ACHN (cell line): Measurements from ENCODE around the gene TICRR.
A peak's percentile ranks its signal among the peaks of the same experiment; 100 is the strongest.
"Not testable (repeated sequence)": the region's sequence is repeated elsewhere in the genome, so short reads cannot be mapped to it uniquely, and the experiment has no call there.

Experiments
- DNase-seq: peaks from one replicate; pipeline ENCODE4 v3.0.0-alpha.2; 2015
- in situ Hi-C: cut with HindIII; loops from 2 replicates; pipeline ENCODE4 v1.10.0; 2017; ENCODE audit warnings: low sequenced_read_pairs, low pct_ligation_motif_present, low pct_unique_long_range_greater_than_20kb

Gene TICRR

GRCh38 chr15:89556413-89557262 lies 18.6 kb upstream of the TICRR start:
- in situ Hi-C loops = no loop called here
- peak; percentile 69 for DNase-seq

DNA sequence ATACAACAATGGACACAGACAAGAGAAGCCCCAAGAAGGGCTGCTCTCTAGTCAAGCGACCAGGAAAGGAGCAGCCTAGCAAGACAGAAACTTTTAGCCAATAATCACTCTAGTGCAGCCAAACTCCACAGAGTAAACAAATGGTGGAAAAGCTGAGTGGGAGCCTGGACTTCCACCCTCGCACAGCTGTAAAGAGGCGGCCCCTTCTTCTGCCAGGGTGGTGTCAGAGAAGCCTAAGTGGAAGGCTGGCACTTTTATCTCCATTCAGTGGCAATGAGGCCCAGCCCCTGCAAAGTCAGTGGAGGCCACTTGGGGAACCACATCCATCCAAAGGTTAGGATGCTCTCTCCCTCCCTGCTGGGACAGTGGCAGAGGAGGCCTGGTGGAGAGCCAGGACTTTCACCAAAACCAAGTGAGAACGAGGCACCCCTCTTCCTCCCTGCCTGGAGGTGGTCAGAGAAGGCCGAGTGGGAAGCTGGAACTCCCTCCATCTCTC lies 15.5 kb upstream of the TICRR start:
- no peak for DNase-seq
- in situ Hi-C loops = no loop called here

GRCh38 chr15:89566181-89566580 lies 9.1 kb upstream of the TICRR start:
- DNase-seq = no peak
- in situ Hi-C loops = no loop called here

- DNase-seq = no peak
- in situ Hi-C loops = no loop called here
Observed at GRCh38 chr15:89566621-89567294, 8.5 kb upstream of the TICRR start.

- in situ Hi-C loops = no loop called here
- peak; percentile 4 for DNase-seq
Observed at GRCh38 chr15:89569090-89569745, 6.1 kb upstream of the TICRR start.

GRCh38 chr15:89575656-89576416 lies 567 bp downstream of the TICRR start:
- in situ Hi-C loops = no loop called here
- DNase-seq = no peak

DNA sequence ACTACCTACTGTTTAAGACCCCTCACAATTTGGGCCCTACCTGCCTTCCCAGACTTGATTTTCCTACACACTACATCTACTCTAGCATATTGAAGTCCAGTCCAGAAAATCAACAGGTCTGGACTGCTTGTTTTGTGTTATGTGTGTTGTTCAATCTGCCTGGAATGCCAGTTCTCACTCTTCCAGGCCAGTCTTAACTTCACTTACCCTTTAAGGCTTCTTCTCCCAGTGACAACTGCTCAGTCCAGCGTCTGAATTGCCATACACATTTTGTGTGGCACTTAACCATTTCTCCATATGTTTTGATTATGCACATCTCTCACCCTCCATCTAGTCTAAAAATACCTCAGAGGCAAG lies 1.1 kb downstream of the TICRR start:
- in situ Hi-C loops = no loop called here
- DNase-seq = peak; percentile 10

DNA sequence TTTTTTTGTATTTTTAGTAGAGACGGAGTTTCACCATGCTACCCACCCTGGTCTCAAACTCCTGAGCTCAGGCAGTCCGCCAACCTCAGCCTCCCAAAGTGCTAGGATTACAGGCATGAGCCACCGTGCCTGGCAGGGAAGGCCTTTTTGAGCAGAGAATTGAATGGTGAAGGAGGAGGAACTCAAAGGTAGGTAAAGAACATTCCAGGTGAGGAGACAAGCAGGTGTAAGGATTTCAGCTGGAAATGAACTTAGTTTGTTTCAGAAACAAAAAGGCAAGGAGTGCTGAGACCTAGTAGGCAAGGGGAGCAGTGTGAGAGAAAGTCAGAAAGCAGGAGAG lies 2.5 kb downstream of the TICRR start:
- in situ Hi-C loops = no loop called here
- DNase-seq = no peak

DNA sequence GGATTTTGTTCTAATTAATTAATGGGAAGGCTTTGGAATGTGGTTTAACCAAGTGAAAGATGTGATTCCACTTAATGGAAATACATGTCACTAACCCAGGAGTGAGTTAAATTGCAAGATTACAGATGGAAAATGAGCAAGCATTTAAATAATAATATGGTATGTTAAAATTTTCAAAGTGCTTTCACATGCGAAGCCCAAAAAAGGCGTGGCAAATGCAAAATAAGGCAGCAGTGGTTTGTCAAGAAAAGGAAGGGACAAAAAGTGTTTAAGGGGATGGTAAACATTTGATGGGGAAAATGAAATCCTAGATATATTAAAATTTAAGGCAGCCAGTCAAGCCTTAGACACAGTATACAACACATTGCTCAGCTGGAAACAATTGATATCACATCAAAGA lies 2.9 kb downstream of the TICRR start:
- DNase-seq = no peak
- in situ Hi-C loops = no loop called here

DNA sequence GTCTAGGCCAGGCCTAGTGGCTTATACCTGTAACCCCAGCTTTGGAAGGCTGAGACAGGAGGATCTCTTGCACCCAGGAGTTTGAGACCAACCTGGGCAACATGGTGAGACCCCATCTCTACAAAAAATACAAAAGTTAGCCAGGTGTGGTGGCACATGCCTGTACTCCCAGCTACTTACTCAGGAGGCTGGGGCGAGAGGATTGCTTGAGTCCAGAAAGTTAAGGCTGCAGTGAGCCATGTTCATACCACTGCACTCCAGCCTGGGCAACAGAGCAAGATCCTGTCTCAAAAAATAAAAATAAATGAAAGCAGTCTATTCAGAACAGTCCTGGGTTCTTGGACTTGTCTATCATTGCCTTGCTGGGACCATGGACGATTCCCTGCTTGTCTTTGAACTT lies 5.5 kb downstream of the TICRR start:
- in situ Hi-C loops, DNase-seq: not testable (repeated sequence)

- in situ Hi-C loops = no loop called here
- DNase-seq = no peak
Observed at GRCh38 chr15:89586651-89587050, 11.4 kb downstream of the TICRR start.

GRCh38 chr15:89587955-89588354 lies 12.7 kb downstream of the TICRR start:
- in situ Hi-C loops = no loop called here
- no peak for DNase-seq

- no peak for DNase-seq
- in situ Hi-C loops = no loop called here
Observed at GRCh38 chr15:89591834-89592233, 16.6 kb downstream of the TICRR start.

- in situ Hi-C loops = no loop called here
- no peak for DNase-seq
Observed at GRCh38 chr15:89593018-89593417, 17.7 kb downstream of the TICRR start.

DNA sequence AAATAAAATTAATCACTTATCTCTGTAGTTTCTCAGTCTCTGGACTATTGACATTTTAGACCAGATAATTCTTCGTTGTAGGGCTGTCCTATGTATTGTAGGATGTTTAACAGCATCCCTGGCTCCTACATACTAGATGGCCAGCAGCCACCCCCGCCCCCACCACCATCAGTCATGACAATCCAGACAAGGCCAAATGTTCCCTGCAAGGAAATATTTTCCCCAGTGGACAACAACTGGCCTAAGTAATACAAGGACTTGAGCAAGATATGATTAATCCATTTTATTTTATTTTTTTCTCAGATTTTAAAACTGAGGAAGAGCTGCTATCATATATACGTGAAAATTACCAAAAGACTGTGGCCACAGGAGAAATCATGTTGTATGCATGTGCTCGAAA lies 23.8 kb downstream of the TICRR start:
- in situ Hi-C loops = no loop called here
- DNase-seq = no peak

DNA sequence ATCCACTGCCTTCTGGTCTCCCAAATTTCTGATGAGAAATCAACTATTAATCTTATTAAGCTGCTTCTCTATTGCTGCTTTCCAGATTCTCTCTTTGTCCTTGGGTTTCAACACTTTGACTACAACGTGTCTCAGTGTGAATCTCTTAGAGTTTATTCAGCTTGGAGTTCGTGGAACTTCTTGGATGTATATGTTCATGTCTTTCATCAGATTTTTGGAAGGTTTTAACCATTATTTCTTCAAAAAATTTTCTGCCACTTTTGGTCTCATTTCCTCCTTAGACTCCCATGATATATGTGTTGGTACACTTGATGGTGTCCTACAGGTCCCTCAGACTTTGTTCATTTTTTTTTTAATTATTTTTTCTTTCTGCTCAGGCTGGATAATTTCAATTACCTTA lies 36.0 kb downstream of the TICRR start:
- no peak for DNase-seq
- in situ Hi-C loops = no loop called here

GRCh38 chr15:89613031-89613430 lies 37.8 kb downstream of the TICRR start:
- in situ Hi-C loops = no loop called here
- no peak for DNase-seq

GRCh38 chr15:89614164-89614563 lies 38.9 kb downstream of the TICRR start:
- in situ Hi-C loops = no loop called here
- DNase-seq = no peak

- in situ Hi-C loops = no loop called here
- no peak for DNase-seq
Observed at GRCh38 chr15:89615135-89615534, 39.9 kb downstream of the TICRR start.
